NCI-H526 (cell line): ENCODE measurements around the gene WAC.
A peak's percentile ranks its signal among the peaks of the same experiment; 100 is the strongest.

Source experiments
- DNase-seq, 2 experiments: peaks; one replicate each; lab custom pipeline; 2025; lab: John Stamatoyannopoulos, UW

WAC gene

GRCh38 chr10:28668363-28669226 lies 135.7 kb downstream of the WAC start:
- DNase-seq = peak in 1 of 2 experiments; percentile 59

GRCh38 chr10:28669227-28670173 lies 136.6 kb downstream of the WAC start:
- no peak for DNase-seq
